ENCODE results near the gene MAF.

DNA sequence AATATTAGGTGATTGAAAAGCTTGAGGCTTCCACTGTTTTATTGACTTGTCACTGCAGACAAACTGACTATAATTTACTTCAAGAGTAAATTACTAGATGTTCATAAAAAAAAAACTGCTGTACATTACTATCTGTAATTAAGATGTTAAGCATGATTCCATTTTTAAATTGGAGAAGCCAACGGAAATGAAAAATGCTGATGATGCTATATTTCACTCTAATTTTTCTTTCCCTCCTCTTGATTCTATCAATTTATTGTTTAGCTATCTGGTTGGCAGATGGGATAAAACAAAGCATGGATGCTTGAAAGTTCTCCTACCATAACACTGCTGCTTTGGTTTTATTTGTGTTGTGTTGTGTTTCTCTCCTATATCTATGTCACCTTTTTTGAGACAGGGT is 41.0 kb downstream of the MAF start:
- no peak for TF ChIP-seq ATM (IDR thresholded peaks at IDR 0.05; ENCODE audit: borderline replicate concordance)
- TF ChIP-seq HDAC2 (CRISPR knock-in tag; IDR thresholded peaks at IDR 0.05) = no peak
- TF ChIP-seq, protein P1, sequence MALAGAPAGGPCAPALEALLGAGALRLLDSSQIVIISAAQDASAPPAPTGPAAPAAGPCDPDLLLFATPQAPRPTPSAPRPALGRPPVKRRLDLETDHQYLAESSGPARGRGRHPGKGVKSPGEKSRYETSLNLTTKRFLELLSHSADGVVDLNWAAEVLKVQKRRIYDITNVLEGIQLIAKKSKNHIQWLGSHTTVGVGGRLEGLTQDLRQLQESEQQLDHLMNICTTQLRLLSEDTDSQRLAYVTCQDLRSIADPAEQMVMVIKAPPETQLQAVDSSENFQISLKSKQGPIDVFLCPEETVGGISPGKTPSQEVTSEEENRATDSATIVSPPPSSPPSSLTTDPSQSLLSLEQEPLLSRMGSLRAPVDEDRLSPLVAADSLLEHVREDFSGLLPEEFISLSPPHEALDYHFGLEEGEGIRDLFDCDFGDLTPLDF (CRISPR knock-in tag; IDR thresholded peaks at IDR 0.05) = no peak
- TF ChIP-seq POLR2AphosphoS5 (IDR thresholded peaks at IDR 0.05; ENCODE audit: low read depth, low read length) = no peak
- no peak for TF ChIP-seq SP1 (IDR thresholded peaks at IDR 0.05)
- no peak for TF ChIP-seq SP1 (CRISPR knock-in tag; IDR thresholded peaks at IDR 0.05)
- TF ChIP-seq MTA1 (CRISPR knock-in tag; IDR thresholded peaks at IDR 0.05; ENCODE audit: borderline replicate concordance) = no peak
- TF ChIP-seq, protein P2, sequence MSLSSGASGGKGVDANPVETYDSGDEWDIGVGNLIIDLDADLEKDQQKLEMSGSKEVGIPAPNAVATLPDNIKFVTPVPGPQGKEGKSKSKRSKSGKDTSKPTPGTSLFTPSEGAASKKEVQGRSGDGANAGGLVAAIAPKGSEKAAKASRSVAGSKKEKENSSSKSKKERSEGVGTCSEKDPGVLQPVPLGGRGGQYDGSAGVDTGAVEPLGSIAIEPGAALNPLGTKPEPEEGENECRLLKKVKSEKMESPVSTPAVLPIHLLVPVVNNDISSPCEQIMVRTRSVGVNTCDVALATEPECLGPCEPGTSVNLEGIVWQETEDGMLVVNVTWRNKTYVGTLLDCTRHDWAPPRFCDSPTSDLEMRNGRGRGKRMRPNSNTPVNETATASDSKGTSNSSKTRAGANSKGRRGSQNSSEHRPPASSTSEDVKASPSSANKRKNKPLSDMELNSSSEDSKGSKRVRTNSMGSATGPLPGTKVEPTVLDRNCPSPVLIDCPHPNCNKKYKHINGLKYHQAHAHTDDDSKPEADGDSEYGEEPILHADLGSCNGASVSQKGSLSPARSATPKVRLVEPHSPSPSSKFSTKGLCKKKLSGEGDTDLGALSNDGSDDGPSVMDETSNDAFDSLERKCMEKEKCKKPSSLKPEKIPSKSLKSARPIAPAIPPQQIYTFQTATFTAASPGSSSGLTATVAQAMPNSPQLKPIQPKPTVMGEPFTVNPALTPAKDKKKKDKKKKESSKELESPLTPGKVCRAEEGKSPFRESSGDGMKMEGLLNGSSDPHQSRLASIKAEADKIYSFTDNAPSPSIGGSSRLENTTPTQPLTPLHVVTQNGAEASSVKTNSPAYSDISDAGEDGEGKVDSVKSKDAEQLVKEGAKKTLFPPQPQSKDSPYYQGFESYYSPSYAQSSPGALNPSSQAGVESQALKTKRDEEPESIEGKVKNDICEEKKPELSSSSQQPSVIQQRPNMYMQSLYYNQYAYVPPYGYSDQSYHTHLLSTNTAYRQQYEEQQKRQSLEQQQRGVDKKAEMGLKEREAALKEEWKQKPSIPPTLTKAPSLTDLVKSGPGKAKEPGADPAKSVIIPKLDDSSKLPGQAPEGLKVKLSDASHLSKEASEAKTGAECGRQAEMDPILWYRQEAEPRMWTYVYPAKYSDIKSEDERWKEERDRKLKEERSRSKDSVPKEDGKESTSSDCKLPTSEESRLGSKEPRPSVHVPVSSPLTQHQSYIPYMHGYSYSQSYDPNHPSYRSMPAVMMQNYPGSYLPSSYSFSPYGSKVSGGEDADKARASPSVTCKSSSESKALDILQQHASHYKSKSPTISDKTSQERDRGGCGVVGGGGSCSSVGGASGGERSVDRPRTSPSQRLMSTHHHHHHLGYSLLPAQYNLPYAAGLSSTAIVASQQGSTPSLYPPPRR (CRISPR knock-in tag; IDR thresholded peaks at IDR 0.05; ENCODE audit: borderline replicate concordance) = no peak
- TF ChIP-seq NR2C2 (CRISPR knock-in tag; IDR thresholded peaks at IDR 0.05; ENCODE audit: borderline replicate concordance) = no peak
- TF ChIP-seq TAF1 (CRISPR knock-in tag; IDR thresholded peaks at IDR 0.05) = no peak
- TF ChIP-seq EP300 (IDR thresholded peaks at IDR 0.05; ENCODE audit: low read depth in 2 of 2, low read length in 2 of 2) = no peak
- no peak for TF ChIP-seq EP300 (CRISPR knock-in tag; IDR thresholded peaks at IDR 0.05; ENCODE audit: borderline replicate concordance)
- no peak for TF ChIP-seq NCOA1 (CRISPR knock-in tag; IDR thresholded peaks at IDR 0.05)
- TF ChIP-seq, protein P3, sequence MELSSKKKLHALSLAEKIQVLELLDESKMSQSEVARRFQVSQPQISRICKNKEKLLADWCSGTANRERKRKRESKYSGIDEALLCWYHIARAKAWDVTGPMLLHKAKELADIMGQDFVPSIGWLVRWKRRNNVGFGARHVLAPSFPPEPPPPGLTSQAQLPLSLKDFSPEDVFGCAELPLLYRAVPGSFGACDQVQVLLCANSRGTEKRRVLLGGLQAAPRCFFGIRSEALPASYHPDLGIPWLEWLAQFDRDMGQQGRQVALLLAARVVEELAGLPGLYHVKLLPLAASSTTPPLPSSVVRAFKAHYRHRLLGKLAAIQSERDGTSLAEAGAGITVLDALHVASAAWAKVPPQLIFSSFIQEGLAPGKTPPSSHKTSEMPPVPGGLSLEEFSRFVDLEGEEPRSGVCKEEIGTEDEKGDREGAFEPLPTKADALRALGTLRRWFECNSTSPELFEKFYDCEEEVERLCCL (CRISPR knock-in tag; IDR thresholded peaks at IDR 0.05; ENCODE audit: borderline replicate concordance) = no peak
- no peak for TF ChIP-seq CHD2 (IDR thresholded peaks at IDR 0.05; ENCODE audit: low read depth, low read length)
- no peak for TF ChIP-seq EHMT2 (IDR thresholded peaks at IDR 0.05; ENCODE audit: borderline replicate concordance, low read depth, low read length)
